Caco-2 (cell line): ENCODE data around the gene FAM114A2. TPM values are rescaled to one million over a fixed set of nuclear protein-coding genes. Genes with fewer than 3 reads are reported as not detected.

Experiments used
- Bru-seq: library from RNA; stranded (reverse); fragments of 400-500 nt; gene quantifications from one replicate; lab custom pipeline; 2021; lab: Mats Ljungman, UMichigan
- BruChase-seq, 2 experiments: library from RNA; stranded (reverse); fragments of 400-500 nt; gene quantifications; one replicate each; lab custom pipeline; 2021; lab: Mats Ljungman, UMichigan
- BruUV-seq: library from RNA; stranded (reverse); fragments of 400-500 nt; replicated peaks from 2 replicates; lab custom pipeline; 2021; lab: Mats Ljungman, UMichigan
- CTCF ChIA-PET: fragments of 300-600 bp; sonication (Branson Sonifier 250); formaldehyde crosslinking; loops from one replicate; lab custom pipeline; 2022; ENCODE audit warnings: antibody characterized with exemption; lab: Charles Lee
- POLR2A ChIA-PET: fragments of 300-600 bp; sonication (Branson Sonifier 250); formaldehyde crosslinking; loops from one replicate; lab custom pipeline; 2022; ENCODE audit warnings: antibody characterized with exemption; lab: Charles Lee
- DNase-seq, 2 experiments: peaks; one replicate each; pipeline versions ENCODE4 v3.0.0 to v3.0.0-alpha.2; 2020 to 2022
- H3K27me3 ChIP-seq: replicated peaks from 2 replicates; pipeline ENCODE4 v1.6.0; 2011; ENCODE audit warnings: low read length; ENCODE audit not compliant: control insufficient read depth, insufficient read depth
- H3K36me3 ChIP-seq: 2 replicates; pipeline ENCODE4 v1.5.1; 2011; ENCODE audit warnings: low read length; ENCODE audit not compliant: control insufficient read depth, insufficient read depth
- H3K4me1 ChIP-seq: fragments of 250-450 bp; sonication (Bioruptor Pico); 2 replicates; pipeline ENCODE4 v1.5.1; 2020; ENCODE audit warnings: mild to moderate bottlenecking
- H3K4me3 ChIP-seq: 2 replicates; pipeline ENCODE4 v1.5.1; 2011; ENCODE audit warnings: low read depth, mild to moderate bottlenecking, control low read depth, low read length
- H3K9me3 ChIP-seq: fragments of 250-450 bp; sonication (Bioruptor Pico); 2 replicates; pipeline ENCODE4 v1.5.1; 2020; ENCODE audit warnings: mild to moderate bottlenecking, moderate library complexity
- H3K27ac Mint-ChIP-seq: one replicate; pipeline ENCODE4 v1.8.0; 2022; ENCODE audit warnings: mixed read lengths; ENCODE audit not compliant: unreplicated experiment
- H3K27me3 Mint-ChIP-seq: one replicate; pipeline ENCODE4 v1.8.0; 2022; ENCODE audit warnings: mixed read lengths; ENCODE audit not compliant: insufficient read depth, unreplicated experiment
- H3K36me3 Mint-ChIP-seq: one replicate; pipeline ENCODE4 v1.8.0; 2022; ENCODE audit warnings: mild to moderate bottlenecking, mixed read lengths; ENCODE audit not compliant: insufficient read depth, unreplicated experiment
- H3K4me1 Mint-ChIP-seq: one replicate; pipeline ENCODE4 v1.8.0; 2022; ENCODE audit warnings: low read depth, mixed read lengths; ENCODE audit not compliant: unreplicated experiment
- H3K4me3 Mint-ChIP-seq: one replicate; pipeline ENCODE4 v1.8.0; 2022; ENCODE audit warnings: mild to moderate bottlenecking, moderate library complexity, mixed read lengths; ENCODE audit not compliant: unreplicated experiment
- H3K9me3 Mint-ChIP-seq: one replicate; pipeline ENCODE4 v1.8.0; 2022; ENCODE audit warnings: mixed read lengths; ENCODE audit not compliant: unreplicated experiment
- CTCF ChIP-seq, 2 experiments: fragments of 200-600 bp in 1 of 2; IDR thresholded peaks; 1 replicate in 1 of 2; 2 replicates in 1 of 2; pipeline versions ENCODE4 v1.5.1 to v1.8.0; 2011 to 2022; ENCODE audit warnings: antibody characterized with exemption in 1 of 2, control low read depth in 1 of 2, inconsistent platforms in 1 of 2, low read depth in 1 of 2, low read length in 1 of 2, mild to moderate bottlenecking in 1 of 2, moderate library complexity in 1 of 2; ENCODE audit not compliant: insufficient read depth in 1 of 2, severe bottlenecking in 1 of 2, unreplicated experiment in 1 of 2
- intact Hi-C: fragments of 100-400 bp; cut with micrococcal nuclease; formaldehyde crosslinking; loops from one replicate; pipeline ENCODE4 v1.10.0; 2022; ENCODE audit not compliant: unreplicated experiment
- long read RNA-seq: library from polyadenylated mRNA; stranded (forward); transcript quantifications from one replicate; pipeline ENCODE4 v2.0.0, GENCODE V29; 2022
- total RNA-seq: library from RNA; stranded (reverse); gene quantifications from 2 replicates; pipeline ENCODE4 v1.2.3, GENCODE V29; 2022

FAM114A2 gene
- 15.6 and 16.0 TPM in 2 replicates for total RNA-seq
- percentile 60 among the genes with signal in this experiment for Bru-seq, nascent RNA
- percentile 57 among the genes with signal in this experiment for BruChase-seq, experiment 1, labeled RNA remaining after a 2-hour chase
- percentile 59 among the genes with signal in this experiment for BruChase-seq, experiment 2, labeled RNA remaining after a 6-hour chase
- long read RNA-seq, full-length matches to known transcripts: 13 of 28 reads
- long read RNA-seq, partial matches to known transcripts: 5 of 28 reads
- long read RNA-seq, other reads (novel, unspliced or antisense): 10 of 28 reads

- Mint-ChIP-seq H3K9me3 (no peaks in the 10 kb centered on the region), H3K4me1 (peaks cover 6% of the 10 kb centered on the region), H3K27ac (peak within 1 kb of the TSS; percentile 89), H3K4me3 (peak within 1 kb of the TSS; percentile 92), H3K36me3 (no peaks in the 10 kb centered on the region), H3K27me3 (no peaks in the 10 kb centered on the region)
- ChIA-PET POLR2A (interaction anchor here (0.7 to 1.6 kb wide), 4 partner anchors 9 to 152 kb away, joined by 3 to 5 read pairs (median 4); partner anchors contain the start of gene GALNT10), CTCF (interaction anchor here (0.6 to 1.2 kb wide), 5 partner anchors 34 to 450 kb away, joined by 3 to 7 read pairs (median 5); partner anchors contain the start of gene GALNT10)
- 0 out of 2 replicates have a peak, but pooled peaks cover 4% of the 10 kb centered on the region for H3K4me1 ChIP-seq
- intact Hi-C loops: loop anchor here (1.0 to 2.0 kb wide), 2 partner anchors 28 to 65 kb away; no protein-coding TSS in a partner anchor
- H3K27me3 ChIP-seq: no peaks in the 10 kb centered on the region
- H3K9me3 ChIP-seq: no peaks in the 10 kb centered on the region
- H3K36me3 ChIP-seq: no peaks in the 10 kb centered on the region
- peak; percentile 92 to 95 for DNase-seq
- peak within 1 kb of the TSS; percentile 54 for H3K4me3 ChIP-seq
- TSS peak; percentile 79 for BruUV-seq
- no peak for TF ChIP-seq CTCF (IDR thresholded peaks at IDR 0.05; ENCODE audit: insufficient read depth in 1 of 2, low read depth in 1 of 2, low read length in 1 of 2, severe bottlenecking in 1 of 2, unreplicated experiment in 1 of 2)
Measured at GRCh38 chr5:154038707-154039457, at the start of gene FAM114A2, which contains the start of gene MFAP3. TSS of gene FAM114A2 (minus strand) at chr5:154038910. CDS start at chr5:154034953, 3,957 bp downstream. TSS of gene MFAP3 (plus strand) at chr5:154038967. CDS start at chr5:154049723, 10,756 bp downstream.

- Histone ChIP-seq H3K27me3 (0 out of 2 replicates have a peak, but pooled peaks cover 1% of the 10 kb centered on the region), H3K36me3 (no peaks in the 10 kb centered on the region), H3K4me3 (no peak overlapping the region), H3K9me3 (no peaks in the 10 kb centered on the region), H3K4me1 (no peaks in the 10 kb centered on the region)
- H3K9me3 Mint-ChIP-seq: no peaks in the 10 kb centered on the region
- no TSS peak for BruUV-seq
- no peak overlapping the region for H3K27ac Mint-ChIP-seq
- no peaks in the 10 kb centered on the region for H3K4me1 Mint-ChIP-seq
- CTCF ChIA-PET: no interaction called here
- peaks cover 17% of the 10 kb centered on the region for H3K27me3 Mint-ChIP-seq
- intact Hi-C loops: no loop called here
- no peaks in the 10 kb centered on the region for H3K36me3 Mint-ChIP-seq
- H3K4me3 Mint-ChIP-seq: no peak overlapping the region
- TF ChIP-seq CTCF (IDR thresholded peaks at IDR 0.05; ENCODE audit: insufficient read depth in 1 of 2, low read depth in 1 of 2, low read length in 1 of 2, severe bottlenecking in 1 of 2, unreplicated experiment in 1 of 2): no peak
- POLR2A ChIA-PET: no interaction called here
- DNase-seq: no peak
Measured at GRCh38 chr5:154087260-154087659, 48.5 kb upstream of the FAM114A2 start.

GRCh38 chr5:154086641-154087040 is 47.9 kb upstream of the FAM114A2 start:
- Histone ChIP-seq H3K4me3 (no peak overlapping the region), H3K27me3 (0 out of 2 replicates have a peak, but pooled peaks cover 1% of the 10 kb centered on the region), H3K4me1 (no peaks in the 10 kb centered on the region), H3K36me3 (no peaks in the 10 kb centered on the region), H3K9me3 (no peaks in the 10 kb centered on the region)
- BruUV-seq: no TSS peak
- peaks cover 13% of the 10 kb centered on the region for H3K27me3 Mint-ChIP-seq
- no peak overlapping the region for H3K27ac Mint-ChIP-seq
- POLR2A ChIA-PET: no interaction called here
- CTCF ChIA-PET: interaction anchor here (1.3 kb wide), 1 partner anchor 14 kb away, joined by 4 read pairs; no protein-coding TSS in a partner anchor
- no peaks in the 10 kb centered on the region for H3K4me1 Mint-ChIP-seq
- no peaks in the 10 kb centered on the region for H3K36me3 Mint-ChIP-seq
- intact Hi-C loops: no loop called here
- no peaks in the 10 kb centered on the region for H3K9me3 Mint-ChIP-seq
- no peak for TF ChIP-seq CTCF (IDR thresholded peaks at IDR 0.05; ENCODE audit: insufficient read depth in 1 of 2, low read depth in 1 of 2, low read length in 1 of 2, severe bottlenecking in 1 of 2, unreplicated experiment in 1 of 2)
- no peak overlapping the region for H3K4me3 Mint-ChIP-seq
- no peak for DNase-seq
